Stimulated activated CD8-positive, alpha-beta memory T cell treated with anti-CD3 and anti-CD28 coated beads, Interleukin-2, amount 100 ng/mL, for 1 hour (primary cell): ENCODE results near the gene CA14.
A peak's percentile ranks its signal among the peaks of the same experiment; 100 is the strongest.
"Not testable (repeated sequence)": the region's sequence is repeated elsewhere in the genome, so short reads cannot be mapped to it uniquely, and the experiment has no call there.

Experiments
- DNase-seq, 2 donors: peaks; one replicate each; pipeline ENCODE4 v3.0.0-alpha.2; 2020; ENCODE audit warnings: low read depth in 2 of 2

CA14 gene

GRCh38 chr1:150280138-150280707, 22.6 kb downstream of the CA14 start:
- DNase-seq = no peak

- DNase-seq = peak; percentile 21 to 22
These were observed 23.7 kb downstream of the CA14 start for GRCh38 chr1:150281221-150281757.

GRCh38 chr1:150281758-150282557, 24.4 kb downstream of the CA14 start, which contains the start of gene CIART:
Gene CIART, plus strand, starts transcription at chr1:150282554. Its CDS starts 714 bp downstream, at chr1:150283268.
- DNase-seq = peak; percentile 41 to 56

GRCh38 chr1:150282558-150282958, 25.0 kb downstream of the CA14 start:
- DNase-seq = no peak

GRCh38 chr1:150283260-150283659, 25.7 kb downstream of the CA14 start:
- DNase-seq = no peak

- no peak for DNase-seq
These were observed 30.8 kb downstream of the CA14 start for GRCh38 chr1:150288382-150288781.

GRCh38 chr1:150288822-150289221, 31.2 kb downstream of the CA14 start:
- DNase-seq = no peak

GRCh38 chr1:150293433-150294253, 36.1 kb downstream of the CA14 start, which contains the start of gene MRPS21:
Gene MRPS21, plus strand, starts transcription at chr1:150293861. Its CDS starts 506 bp downstream, at chr1:150294367.
- peak; percentile 65 to 66 for DNase-seq

GRCh38 chr1:150295476-150295875, 37.9 kb downstream of the CA14 start:
- no peak for DNase-seq

- no peak for DNase-seq
These were observed 42.1 kb downstream of the CA14 start for GRCh38 chr1:150299716-150300115.

GRCh38 chr1:150302338-150302737, 44.8 kb downstream of the CA14 start:
- no peak for DNase-seq

- DNase-seq = no peak
These were observed 45.3 kb downstream of the CA14 start for GRCh38 chr1:150302902-150303301.

- DNase-seq = not testable (repeated sequence)
These were observed 51.0 kb downstream of the CA14 start for GRCh38 chr1:150308585-150308984.

GRCh38 chr1:150309758-150310508, 52.4 kb downstream of the CA14 start:
- DNase-seq = no peak

- DNase-seq = no peak
These were observed 54.2 kb downstream of the CA14 start for GRCh38 chr1:150311762-150312161.
